Sciatic nerve (tissue), 2 donors: Measurements from ENCODE around the gene C7. TPM values are rescaled to one million over a fixed set of nuclear protein-coding genes. Genes with fewer than 3 reads are reported as not detected.
"Not testable (repeated sequence)": the region's sequence is repeated elsewhere in the genome, so short reads cannot be mapped to it uniquely, and the experiment has no call there.

Source experiments
- ATAC-seq: fragments of 200-7000 bp; cut with Tn5 transposase; one replicate; pipeline ENCODE4 v1.9.1; 2020; ENCODE audit warnings: mild to moderate bottlenecking, moderate library complexity
- DNase-seq: peaks from one replicate; pipeline ENCODE4 v3.0.0-alpha.2; 2020; ENCODE audit warnings: low spot score
- intact Hi-C: fragments of 100-400 bp; cut with DNase I; formaldehyde crosslinking; loops from one replicate; pipeline ENCODE4 v1.14.2; 2022
- total RNA-seq: library from RNA; stranded (reverse); fragmentation: NEBNext Ultra II Directional; extraction: Animal tissue kit (Norgen Biotek cat#: 25700); gene quantifications from one replicate; pipeline ENCODE4 v1.2.1, GENCODE V29; 2021
- donor health status: DM: no; HTN: no; CAD: no.
- donor health status: DM: no; HTN: no; CAD: no.

C7 gene
- 37.4 TPM for total RNA-seq

DNA sequence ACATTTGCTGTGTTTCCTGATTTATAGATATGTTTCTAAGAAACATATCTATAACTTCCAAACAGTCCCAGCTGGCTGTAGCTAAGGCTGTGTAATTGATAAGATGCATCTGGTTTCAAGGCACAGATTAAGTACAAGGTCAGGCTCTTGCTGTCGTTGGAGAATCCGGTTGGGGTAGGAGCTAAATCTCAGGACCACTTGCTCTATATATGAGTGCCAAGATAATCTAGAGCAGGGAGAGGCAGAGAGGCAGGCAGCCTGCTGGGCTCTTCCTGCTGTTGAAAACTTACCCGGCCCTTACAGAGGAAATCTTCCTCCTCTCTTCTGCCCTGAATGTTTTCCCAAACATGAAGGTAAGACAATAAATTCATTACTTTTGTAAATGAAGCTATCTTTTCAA, at the start of gene C7:
Gene C7, plus strand, starts transcription at position 234 of the 400 bp plus-strand sequence. Its CDS starts 114 bp downstream, at position 348.
- no peak for DNase-seq
- intact Hi-C loops = no loop called here
- ATAC-seq = no peak

DNA sequence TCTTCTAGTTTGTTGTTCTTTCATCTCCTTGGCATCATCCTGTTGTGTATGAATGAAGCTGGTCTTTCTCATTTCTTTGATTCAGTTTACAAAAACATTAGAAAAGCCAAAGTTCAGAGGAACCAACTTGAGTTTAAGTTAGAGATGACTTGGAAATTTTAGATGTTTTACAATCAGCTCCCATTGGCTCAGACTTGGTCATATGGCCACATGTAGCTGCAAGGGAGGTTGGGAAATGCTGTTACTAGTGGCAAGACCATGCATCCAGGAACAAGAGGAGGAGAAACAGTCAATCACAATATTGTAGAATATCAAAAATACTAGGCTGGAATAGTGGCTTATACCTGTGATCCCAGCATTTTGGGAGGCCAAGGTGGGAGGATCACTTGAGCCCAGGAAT, 48.6 kb upstream of the C7 start:
- intact Hi-C loops = no loop called here
- no peak for DNase-seq
- ATAC-seq = no peak

DNA sequence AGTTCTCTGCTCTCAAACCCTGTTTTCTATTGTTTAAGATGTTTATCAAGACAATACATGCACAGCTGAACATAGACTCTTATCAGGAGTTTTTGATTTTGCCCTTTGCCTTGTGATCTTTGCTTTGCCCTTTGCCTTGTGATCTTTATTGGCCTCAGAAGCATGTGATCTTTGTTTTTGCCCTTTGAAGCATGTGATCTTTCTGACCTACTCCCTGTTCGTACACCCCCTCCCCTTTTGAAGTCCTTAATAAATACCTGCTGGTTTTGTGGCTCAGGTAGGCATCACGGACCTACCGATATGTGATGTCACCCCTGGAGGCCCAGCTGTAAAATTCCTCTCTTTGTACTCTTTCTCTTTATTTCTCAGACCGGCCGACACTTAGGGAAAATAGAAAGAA, 44.3 kb upstream of the C7 start:
- ATAC-seq, intact Hi-C loops, DNase-seq: not testable (repeated sequence)

DNA sequence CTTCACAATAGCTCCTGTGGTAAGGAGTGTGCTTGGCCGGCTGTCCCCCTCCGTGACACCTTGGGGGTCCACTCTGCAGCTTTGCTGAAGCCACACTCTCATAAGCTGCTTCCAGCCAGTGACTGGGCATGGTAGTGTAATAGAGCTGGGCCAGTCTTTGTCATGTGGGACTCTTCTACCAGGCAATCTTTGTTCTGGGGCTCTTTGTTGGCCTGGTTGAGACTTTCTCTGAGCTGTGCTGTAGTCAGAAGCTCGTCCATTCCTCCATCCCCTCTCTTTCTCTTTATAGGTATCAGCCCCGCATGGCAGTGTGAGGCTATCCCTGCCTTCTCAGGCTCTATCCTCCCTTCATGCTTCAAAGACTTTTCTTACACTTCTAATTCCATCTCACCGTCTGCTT, 42.5 kb upstream of the C7 start:
- intact Hi-C loops = no loop called here
- no peak for DNase-seq
- ATAC-seq = no peak

DNA sequence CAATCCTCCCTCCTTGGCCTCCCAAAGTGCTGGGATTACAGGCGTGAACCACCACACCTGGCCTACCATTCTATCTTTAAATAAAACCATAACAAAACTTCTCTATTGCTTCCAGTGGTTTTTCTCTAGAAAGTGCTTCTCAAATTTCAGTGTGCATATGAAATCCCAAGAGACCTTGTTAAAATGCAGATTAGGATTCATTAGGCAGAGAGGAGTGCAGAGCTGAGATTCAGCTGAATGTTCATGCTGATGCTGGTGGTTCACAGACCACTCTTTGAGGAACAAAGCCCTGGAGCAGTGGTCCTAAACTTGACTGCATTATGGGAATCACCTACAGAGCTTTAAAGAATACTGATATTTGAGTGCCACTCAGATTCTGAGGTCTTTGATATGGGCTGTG, 39.9 kb upstream of the C7 start:
- intact Hi-C loops = no loop called here
- DNase-seq = no peak
- no peak for ATAC-seq

DNA sequence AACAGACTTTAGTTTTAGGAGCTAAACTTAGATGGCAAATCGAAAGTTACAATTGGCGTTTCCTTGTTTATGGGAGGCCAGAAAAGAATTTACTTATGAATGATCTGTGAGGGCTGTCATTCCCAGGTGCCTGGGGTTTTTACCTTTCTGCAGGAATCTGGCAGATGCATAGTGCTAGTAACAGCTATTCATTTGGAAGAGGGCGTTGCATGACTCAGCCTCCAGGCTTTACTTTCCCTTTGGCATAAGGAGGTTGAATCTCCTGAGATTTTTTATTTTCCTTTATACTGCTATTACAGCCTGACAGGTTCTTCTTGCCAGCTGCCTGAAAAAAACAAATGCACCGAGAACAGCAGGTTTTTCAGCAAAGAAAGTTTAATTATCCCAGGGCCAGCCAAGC, 38.1 kb upstream of the C7 start:
- ATAC-seq (no peak), DNase-seq (no peak)
- intact Hi-C loops = no loop called here

DNA sequence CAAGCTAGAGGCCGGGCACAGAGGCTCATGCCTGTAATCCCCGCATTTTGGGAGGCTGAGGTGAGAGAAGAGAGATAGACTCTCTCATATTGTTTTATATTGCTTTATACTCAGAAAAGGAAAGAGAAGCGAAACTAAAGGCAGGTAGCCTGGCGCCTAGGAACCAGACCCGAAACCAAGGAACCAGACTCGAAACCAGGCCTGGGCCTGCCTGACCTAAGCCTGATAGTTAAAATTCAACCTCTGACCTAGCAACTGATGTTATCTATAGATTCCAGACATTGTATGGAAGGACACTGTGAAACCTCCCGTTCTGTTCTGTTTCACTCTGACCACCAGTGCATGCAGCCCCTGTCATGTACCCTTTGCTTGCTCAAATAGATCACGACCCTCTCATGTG, 37.0 kb upstream of the C7 start:
- ATAC-seq, intact Hi-C loops, DNase-seq: not testable (repeated sequence)

DNA sequence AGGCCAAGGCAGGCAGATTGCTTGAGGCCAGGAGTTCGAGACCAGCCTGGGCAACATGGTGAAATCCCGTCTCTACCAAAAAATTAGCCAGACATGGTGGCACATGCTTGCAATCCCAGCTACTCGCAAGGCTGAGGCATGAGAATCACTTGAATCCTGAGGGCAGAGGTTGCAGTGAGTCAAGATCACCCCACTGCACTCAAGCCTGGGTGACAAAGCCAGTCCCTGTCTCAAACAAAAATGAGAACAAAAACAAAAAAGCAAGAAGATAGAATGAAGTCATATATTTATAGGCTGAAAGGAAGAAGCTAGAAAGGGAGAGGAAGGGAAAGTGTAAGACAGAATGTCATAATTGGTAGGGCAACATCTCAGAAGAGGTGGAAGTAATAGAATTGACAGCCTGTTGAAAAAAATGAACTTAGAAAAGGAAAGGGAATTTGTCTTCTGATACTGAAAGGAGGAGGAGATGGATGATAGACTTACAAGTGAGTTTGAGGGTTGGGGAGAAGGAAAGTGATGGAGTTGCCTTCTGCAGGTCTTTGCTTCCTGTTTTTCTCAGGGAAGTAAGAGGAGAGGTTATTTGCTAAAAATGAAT, 35.9 kb upstream of the C7 start:
- ATAC-seq (no peak), DNase-seq (no peak)
- intact Hi-C loops = no loop called here

DNA sequence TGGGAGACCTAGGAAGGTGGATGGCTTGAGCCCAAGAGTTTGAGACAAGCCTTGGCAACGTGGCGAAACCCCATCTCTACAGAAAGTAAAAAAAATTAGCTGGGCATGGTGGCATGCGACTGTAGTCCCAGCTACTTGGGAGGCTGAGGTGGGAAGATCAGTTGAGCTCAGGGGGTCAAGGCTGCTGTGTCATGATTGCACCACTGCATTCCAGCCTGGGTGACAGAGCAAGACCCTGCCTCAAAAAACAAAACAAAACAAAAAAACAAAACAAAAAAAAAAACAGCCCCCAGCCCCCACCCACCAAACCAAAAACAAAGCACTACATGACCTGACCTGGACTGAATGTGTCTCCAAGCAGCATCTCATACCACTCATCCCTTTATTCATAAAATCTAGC, 33.3 kb upstream of the C7 start:
- DNase-seq (no peak), ATAC-seq (no peak)
- intact Hi-C loops = no loop called here

DNA sequence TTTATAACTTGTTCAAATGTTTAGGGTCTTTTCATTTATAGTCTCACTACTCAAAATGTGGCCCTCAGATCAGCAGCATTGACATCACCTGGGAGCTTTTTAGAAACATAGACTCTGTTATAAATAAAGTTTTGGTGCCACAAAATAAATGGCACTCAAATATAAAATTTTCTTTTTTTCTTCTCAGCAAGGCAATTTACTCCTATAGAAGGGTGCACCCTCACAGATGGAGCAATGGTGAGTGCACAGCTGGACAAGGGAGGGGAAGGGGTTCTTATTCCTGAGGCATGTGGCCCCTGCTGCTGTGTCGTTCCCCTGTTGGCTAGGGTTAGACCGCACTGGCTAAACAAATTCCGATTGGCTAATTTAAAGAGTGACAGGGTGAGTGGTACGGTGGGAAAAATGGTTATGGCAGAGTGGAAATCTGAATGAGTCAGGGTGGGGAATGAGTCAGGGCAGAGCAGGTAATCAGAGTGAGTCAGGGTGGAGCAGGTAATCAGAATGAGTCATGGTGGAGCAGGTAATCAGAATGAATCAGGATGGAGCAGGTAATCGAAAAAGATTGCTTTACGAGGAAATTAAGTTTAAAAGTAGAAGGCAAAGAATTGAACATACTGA, 31.8 kb upstream of the C7 start:
- ATAC-seq (no peak), DNase-seq (no peak)
- intact Hi-C loops = no loop called here

DNA sequence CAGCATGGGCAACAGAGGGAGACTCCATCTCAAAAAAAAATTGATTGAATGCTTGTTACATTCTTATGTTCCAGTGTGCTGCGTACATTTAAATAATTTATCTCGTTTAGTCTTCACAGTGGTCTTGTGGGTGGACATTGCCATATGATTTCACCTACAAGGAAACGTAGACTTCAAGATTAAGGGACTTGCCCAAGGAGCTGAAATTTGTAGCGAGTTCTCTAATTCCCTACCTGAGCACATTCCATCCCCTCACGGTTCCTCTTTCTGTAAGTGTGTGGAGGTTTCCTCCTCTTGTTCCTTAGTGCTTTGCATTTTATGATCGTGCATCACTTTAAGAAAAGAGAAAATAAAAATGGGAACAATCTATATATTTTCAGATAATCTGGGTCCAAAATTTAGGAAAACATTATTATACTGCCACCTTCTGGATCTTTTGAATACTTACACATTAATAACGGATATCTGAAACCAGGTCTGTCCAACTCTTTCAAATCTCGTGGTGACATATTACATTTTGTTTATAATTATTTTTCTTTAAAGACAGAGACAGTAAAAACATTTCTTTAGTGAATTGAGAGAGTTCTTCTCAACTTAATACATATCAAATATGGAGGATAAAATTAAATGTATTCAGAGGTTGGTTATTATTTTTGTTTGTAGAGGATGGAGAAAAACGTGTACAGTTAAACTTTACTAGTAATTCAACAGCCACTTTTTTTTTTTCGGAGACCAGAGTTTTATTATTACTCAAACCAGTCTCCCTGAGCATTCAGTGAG, 29.9 kb upstream of the C7 start:
- DNase-seq (no peak), ATAC-seq (no peak)
- intact Hi-C loops = no loop called here

DNA sequence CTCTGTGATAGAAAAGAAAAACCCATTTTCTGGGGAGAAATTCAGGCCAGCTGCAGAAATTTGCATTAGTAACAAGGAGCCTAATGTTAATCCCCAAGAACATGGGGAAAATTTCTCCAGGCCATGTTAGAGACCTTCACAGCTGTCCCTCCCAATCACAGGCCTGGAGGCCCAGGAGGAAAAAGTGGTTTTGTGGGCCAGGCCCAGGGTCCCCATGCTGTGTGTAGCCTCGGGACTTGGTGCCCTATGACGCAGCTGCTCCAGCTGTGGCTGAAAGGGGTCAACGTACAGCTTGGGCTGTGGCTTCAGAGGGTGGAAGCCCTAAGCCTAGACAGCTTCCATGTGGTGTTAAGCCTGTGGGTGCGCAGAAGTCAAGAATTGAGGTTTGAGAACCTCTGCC, 27.0 kb upstream of the C7 start:
- intact Hi-C loops = no loop called here

DNA sequence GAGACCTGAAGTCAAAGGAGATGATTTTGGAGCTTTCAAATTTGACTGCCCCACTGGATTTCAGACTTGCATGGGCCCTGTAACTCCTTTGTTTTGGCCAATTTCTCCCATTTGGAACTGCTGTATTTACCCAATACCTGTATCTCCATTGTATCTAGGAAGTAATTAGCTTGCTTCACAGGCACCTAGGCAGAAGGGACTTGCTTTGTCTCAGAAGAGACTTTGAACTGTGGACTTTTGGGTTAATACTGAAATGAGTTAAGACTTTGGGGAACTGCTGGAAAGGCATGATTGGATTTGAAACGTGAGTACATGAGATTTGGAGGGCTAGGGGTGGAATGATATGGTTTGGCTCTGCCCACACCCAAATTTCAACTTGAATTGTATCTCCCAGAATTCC, 26.2 kb upstream of the C7 start:
- intact Hi-C loops, DNase-seq, ATAC-seq: not testable (repeated sequence)

More for the DNA sequence above, 27.0 kb upstream of the C7 start:
- DNase-seq (no peak), ATAC-seq (no peak)

DNA sequence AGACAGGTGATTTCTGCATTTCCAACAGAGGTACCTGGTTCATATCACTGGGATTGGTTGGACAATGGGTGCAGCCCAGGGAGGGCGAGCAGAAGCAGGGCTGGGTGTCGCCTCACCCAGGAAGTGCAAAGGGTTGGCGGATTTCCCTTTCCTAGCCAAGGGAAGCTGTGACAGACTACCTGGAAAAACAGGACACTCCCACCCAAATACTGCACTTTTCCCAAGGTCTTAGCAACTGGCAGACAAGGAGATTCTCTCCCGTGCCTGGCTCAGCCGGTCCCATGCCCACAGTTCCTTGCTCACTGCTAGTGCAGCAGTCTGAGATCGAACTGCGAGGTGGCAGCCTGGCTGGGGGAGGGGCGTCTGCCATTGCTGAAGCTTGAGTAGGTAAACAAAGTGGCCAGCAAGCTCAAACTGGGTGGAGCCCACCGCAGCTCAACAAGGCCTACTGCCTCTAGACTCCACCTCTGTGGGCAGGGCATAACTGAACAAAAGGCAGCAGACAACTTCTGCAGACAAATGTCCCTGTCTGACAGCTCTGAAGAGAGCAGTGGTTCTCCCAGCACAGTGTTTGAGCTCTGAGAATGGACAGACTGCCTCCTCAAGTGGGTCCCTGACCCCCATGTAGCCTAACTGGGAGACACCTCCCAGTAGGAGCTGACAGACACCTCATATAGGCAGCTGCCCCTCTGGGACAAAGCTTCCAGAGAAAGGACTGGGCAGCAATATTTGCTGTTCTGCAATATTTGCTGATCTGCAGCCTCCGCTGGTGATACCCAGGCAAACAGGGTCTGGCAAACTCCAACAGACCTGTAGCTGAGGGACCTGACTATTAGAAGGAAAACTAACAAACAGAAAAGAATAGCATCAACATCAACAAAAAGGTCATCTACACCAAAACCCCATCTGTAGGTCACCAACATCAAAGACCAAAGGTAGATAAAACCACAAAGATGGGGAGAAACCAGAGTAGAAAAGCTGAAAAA, 13.6 kb upstream of the C7 start:
- DNase-seq, ATAC-seq, intact Hi-C loops: not testable (repeated sequence)

DNA sequence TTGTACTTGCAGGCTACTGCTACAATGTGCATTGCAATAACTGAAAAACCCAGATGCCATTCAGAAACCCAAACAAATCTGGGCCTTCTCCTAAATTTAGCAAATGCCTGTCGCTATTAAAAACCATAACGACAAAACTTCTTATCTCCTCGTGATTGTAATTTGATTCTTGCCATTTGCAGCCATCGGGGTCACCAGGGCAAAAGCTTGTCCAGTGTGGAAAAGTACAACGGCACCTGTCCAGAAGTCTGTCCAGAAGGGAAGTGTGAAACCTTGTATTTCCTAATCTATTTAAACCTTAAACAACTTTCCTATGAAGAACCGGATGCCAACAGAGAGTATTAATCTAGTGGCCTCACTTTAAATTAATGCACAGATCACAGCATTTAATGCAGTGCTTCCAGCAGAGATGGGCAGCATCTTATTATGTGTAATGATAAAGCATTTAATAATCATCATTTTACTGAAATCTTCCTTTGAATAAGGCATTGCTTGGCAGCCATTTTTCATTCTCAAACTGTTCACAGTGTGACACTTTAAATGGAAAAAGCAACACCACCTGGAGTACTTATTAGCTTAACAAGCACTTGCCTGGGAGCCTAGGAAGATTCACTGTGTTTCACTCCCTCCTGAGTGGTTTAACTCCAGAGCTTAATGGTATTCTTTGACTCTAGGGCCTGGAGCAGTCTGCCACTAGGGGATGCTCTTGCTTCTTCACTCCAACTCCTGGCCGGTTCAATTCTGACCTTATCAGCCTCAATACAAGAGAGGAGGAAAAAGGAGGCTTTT, 4.9 kb upstream of the C7 start:
- DNase-seq (peak; percentile 71), ATAC-seq (peak; percentile 96)
- intact Hi-C loops = no loop called here

DNA sequence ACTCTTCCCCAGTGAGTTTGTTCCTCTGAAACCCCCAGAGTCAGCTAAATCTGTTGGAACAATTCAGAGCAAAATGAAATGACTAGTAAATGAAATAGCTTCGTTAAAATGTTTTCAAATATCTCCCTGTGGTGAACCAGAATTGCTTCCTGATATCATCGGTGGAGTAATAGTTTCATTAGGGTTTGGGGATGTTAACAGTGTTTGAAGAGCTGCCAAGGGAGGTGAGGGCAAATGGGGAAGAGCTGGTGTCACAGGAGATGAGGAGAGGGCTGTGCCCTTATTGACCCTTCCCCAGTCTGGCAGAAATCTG, 4.3 kb upstream of the C7 start:
- no peak for ATAC-seq
- no peak for DNase-seq
- intact Hi-C loops = no loop called here

DNA sequence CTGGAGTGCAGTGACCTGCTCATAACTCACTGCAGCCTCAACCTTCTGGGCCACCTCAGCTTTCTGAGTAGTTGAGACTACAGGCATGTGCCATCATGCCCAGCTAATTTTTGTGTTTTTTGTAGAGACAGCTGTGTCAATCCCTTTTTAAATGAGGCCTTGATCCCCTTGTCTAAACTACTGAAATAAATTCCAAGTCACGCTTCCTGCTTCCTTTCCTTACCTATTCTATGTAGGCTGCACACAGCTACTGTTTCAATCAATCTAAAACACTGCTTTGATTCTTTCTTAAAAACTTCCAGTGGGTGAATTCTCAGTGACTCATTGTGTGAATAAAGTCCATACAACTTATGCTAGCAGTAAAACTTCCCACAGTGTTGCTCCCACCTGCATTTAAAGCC, 2.9 kb upstream of the C7 start:
- ATAC-seq = no peak
- intact Hi-C loops = no loop called here
- DNase-seq = no peak

DNA sequence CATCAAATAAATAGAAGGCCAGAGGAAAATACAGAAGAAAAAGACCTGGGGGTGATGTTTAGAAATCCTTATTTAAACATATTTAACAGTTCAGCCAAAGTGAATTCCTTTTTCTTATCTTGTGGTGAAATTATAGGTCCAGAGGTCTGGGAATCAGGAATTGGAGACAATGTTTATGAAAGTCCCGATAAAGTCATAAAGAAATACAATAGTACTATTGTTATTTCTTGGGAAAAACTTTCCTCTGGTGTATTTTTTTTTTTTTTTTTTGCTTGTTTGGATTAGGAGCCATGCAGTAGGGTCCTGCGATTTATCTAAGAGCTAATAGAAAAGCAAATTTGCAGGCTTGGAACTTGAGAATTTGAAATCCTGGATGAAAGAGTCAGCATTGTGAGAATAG, 426 bp downstream of the C7 start:
- ATAC-seq = no peak
- no peak for DNase-seq
- intact Hi-C loops = no loop called here

DNA sequence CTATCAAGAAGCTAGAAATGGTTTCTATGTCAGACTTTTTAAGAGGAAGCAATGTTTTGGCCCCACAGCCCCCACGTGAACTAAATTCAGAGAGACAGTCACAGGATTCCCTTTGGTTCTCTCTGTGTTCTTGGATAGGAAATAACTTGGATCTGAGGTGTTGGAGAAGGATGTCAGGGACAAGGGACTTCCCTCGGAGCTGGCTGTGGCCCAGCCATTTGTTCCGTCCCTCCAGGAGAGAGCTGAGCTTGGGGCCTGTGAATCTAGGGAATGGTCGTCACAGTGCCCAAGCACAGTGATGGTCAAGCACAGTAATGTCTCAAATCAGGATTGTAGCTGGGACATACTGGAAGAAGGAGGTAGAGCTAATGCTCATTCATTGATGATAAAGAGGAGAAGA, 2.0 kb downstream of the C7 start:
- intact Hi-C loops = no loop called here
- peak; percentile 27 for ATAC-seq
- no peak for DNase-seq
